Measurements from ENCODE around the gene PANK1.
"Not testable (repeated sequence)": the region's sequence is repeated elsewhere in the genome, so short reads cannot be mapped to it uniquely, and the experiment has no call there.

- TF ChIP-seq CTCF (IDR thresholded peaks at IDR 0.05; ENCODE audit: low read depth, low read length); EZH2phosphoT487 (IDR thresholded peaks at IDR 0.05; ENCODE audit: low read depth): not testable (repeated sequence)
These were observed 24.7 kb downstream of the PANK1 start for GRCh38 chr10:89620296-89620695.
